Measurements from ENCODE around the gene EFNA5.

- TF ChIP-seq PATZ1 (CRISPR knock-in tag; IDR thresholded peaks at IDR 0.05; ENCODE audit: borderline replicate concordance), result no peak
- no peak for TF ChIP-seq ZFP3 (CRISPR knock-in tag; IDR thresholded peaks at IDR 0.05)
- no peak for TF ChIP-seq ISL1 (CRISPR knock-in tag; IDR thresholded peaks at IDR 0.05)
- TF ChIP-seq SNAI2 (CRISPR knock-in tag; IDR thresholded peaks at IDR 0.05), result no peak
- TF ChIP-seq PPARA (CRISPR knock-in tag; IDR thresholded peaks at IDR 0.05; ENCODE audit: borderline replicate concordance), result no peak
- TF ChIP-seq GLIS3 (CRISPR knock-in tag; IDR thresholded peaks at IDR 0.05), result no peak
- TF ChIP-seq ARNTL (CRISPR knock-in tag; IDR thresholded peaks at IDR 0.05; ENCODE audit: borderline replicate concordance, low read depth), result no peak
- TF ChIP-seq RARB (CRISPR knock-in tag; IDR thresholded peaks at IDR 0.05), result no peak
- no peak for TF ChIP-seq CREB5 (CRISPR knock-in tag; IDR thresholded peaks at IDR 0.05; ENCODE audit: low read depth)
Measured at GRCh38 chr5:107483231-107484024, 187.3 kb downstream of the EFNA5 start.
